ENCODE measurements around the gene RNPEPL1. TPM values are rescaled to one million over a fixed set of nuclear protein-coding genes. Genes with fewer than 3 reads are reported as not detected.

RNPEPL1 gene
- total RNA-seq, 1 donor from 2014 or later: 20.8 TPM

DNA sequence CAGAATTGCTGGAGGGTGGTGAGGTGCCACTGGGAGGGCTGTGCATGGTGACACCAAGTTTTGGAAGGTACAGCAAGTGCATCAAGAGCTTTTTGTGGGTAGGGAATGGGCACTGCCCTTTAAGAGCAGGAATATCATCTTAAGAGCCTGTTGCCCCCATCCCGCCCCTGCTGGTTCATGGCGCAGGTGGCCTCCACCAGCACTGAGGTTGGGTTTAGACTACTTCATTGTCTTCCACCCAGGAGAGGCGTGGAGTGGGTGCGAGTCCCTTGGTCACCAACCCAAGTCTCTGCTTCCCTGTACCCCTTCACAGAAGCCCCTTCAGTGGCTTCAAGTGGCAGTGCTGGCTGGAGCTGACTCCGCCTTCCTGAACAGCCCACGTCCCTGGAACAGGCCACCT lies 7.8 kb downstream of the RNPEPL1 start:
- DNase-seq (ENCODE audit: low read depth, low spot score): no peak

DNA sequence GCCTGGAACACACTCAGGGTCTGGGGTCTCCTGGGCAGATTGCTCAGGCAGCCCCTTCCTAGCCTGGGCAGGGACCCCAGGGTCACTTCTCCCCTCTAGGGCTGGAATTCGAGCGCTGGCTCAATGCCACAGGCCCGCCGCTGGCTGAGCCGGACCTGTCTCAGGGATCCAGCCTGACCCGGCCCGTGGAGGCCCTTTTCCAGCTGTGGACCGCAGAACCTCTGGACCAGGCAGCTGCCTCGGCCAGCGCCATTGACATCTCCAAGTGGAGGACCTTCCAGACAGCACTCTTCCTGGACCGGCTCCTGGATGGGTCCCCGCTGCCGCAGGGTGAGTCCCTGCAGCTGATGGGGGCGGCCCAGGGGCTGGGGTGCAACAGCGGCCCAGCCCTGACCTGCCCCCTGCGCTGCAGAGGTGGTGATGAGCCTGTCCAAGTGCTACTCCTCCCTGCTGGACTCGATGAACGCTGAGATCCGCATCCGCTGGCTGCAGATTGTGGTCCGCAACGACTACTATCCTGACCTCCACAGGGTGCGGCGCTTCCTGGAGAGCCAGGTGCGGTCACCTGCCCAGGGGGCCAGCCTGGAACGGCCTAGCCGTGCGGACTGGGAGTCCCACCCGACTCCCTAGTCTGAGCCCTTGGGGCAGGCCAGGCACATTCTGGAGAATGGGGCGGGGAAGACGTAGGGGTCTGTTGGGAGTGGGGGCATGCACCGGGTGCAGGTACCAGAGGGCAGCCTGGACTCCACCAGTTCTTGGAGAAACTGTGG lies 8.3 kb downstream of the RNPEPL1 start:
- no peak for DNase-seq (ENCODE audit: low read depth, low spot score)

DNA sequence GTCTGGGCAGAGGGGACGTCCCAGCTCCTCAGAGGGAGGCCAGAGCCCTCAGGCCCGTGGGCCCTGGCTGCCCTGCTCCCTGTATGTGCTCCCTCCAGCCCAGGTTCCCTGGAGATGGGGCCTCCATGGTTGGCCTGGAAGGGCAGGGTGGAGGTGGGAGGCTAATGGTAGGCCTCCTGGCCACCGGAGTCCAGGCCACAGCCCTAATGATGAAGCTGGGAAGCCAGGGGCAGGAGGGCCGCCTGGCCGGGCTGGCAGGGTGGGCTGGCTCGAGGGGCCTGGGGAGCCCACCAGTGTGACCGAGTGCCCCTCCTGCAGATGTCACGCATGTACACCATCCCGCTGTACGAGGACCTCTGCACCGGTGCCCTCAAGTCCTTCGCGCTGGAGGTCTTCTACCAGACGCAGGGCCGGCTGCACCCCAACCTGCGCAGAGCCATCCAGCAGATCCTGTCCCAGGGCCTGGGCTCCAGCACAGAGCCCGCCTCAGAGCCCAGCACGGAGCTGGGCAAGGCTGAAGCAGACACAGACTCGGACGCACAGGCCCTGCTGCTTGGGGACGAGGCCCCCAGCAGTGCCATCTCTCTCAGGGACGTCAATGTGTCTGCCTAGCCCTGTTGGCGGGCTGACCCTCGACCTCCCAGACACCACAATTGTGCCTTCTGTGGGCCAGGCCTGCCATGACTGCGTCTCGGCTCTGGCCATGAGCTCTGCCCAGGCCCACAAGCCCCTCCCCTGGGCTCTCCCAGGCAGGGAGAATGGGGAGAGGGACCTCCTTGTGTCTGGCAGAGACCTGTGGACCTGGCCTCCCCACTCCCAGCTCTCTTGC lies 9.2 kb downstream of the RNPEPL1 start:
- DNase-seq (ENCODE audit: low read depth, low spot score): no peak

DNA sequence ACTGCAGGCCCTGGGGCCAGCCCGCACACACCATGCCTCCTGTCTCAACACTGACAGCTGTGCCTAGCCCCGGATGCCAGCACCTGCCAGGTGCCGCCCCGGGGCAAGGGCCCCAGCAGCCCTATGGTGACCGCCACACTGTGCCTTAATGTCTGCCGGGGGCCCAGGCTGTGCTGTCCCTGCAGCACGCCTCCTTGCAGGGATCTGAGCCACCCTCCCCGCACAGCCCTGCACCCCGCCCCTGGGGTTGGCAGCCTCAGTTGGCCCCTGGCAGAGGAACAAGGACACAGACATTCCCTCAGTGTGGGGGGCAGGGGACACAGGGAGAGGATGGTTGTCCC lies 9.8 kb downstream of the RNPEPL1 start:
- DNase-seq (ENCODE audit: low read depth, low spot score): no peak

DNA sequence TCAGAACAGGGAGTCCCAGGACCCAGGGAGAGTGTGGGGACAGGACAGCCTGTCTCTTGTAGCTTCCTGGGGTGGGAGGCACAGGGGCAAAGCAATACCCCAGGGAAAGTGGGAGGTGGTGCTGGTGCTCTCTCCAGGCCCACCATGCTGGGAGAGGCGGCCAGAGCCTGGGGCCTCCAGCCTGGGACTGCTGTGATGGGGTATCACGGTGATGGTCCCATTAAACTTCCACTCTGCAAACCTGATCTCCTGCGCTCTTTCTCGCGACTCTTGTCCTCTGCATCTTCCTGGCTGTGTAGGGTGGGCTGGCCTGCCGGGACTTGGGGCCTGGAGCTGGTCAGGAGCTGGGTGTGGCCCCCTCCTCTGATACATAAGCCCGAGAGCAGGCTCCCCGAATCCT lies 10.2 kb downstream of the RNPEPL1 start:
- no peak for DNase-seq (ENCODE audit: low read depth, low spot score)

DNA sequence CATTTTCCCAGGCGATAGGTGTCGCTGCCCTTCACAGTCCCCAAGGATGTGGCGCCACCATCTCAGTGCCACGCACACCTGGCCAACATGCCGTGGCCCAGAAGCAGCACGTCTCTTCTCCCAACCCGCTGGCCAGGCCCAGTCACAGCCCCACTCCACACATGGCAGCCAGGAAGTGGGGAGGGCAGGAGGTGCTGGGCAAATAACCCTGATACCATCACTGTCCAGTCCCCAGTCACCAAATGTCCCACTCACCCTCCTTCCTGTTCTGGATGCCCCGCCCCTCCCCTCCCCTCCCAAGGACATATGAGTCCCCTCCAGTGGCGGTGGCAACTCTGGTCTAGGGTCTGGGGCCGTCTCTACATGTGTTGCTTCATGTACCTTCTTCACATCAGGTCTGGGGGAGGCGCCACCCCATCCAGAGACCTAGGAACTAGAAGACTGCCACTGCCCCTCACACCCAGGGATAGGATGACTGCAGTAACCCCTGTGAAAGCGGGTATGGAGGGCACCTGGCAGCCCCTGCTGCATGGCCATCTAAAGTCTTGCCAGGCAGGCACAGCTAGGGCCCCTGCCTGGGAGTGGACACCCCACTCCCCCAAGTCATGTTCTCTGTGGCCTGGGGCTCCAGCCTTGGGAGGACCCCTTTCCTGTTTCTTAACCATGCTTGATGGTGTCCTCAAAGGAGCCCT lies 10.9 kb downstream of the RNPEPL1 start:
- DNase-seq (ENCODE audit: low read depth, low spot score): no peak

DNA sequence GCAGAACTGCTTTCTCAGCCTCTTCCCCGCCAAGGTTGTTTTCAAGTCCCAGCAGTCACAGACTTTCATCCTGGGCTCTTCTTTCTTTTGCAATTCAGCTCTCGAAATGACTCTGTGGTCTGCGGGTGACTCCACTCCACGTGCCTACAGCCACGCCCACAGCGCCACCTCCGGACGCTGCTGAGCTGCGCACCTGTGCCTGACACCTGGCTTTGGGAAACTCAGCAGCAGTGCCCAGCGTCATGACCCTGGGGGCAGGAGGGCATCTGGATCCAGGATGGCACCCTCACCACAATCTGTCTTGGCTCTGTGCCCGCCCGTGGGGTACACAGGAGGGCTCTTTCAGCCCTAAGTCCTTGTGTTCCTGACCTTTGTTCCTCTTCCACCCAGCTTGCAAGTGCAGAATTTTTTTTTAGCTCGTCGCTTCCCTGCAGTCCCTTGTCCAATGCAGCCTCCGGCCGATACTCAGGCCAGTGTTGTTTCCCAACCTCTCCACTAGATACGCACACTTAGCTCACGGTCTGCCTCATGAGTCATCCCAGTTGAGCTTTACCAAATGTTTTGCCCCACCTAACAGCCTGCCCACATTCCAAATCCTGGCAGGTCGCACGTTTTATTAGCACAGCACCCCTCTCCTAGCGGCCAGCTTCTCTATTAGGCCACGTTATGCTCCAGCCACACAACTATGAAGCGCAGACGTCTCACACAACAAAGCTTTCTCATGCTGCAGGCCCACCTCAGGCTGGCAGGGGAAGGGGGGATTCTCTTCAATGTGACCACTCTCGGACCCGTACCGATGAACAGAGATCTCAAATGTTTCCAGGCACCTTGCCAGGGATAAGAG lies 11.7 kb downstream of the RNPEPL1 start:
- no peak for DNase-seq (ENCODE audit: low read depth, low spot score)

DNA sequence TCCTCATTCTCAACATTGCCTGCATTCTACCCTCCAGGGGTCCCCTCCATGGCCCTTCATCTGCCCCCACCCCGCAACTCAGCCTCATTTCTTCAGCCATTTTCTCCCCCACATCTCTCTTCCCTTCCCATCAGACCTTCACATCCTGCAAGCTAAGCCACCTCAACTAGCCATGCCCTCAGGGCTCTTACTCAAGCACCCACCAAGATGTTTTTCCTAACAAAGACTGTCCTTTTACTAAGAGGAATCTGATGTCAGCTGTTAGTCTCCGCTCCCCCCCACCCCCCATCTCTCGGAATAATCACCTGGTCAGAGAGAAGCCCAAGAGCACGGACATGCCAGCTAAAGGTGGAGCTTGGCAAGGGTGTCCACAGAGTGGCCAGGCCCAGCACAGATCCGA lies 13.5 kb downstream of the RNPEPL1 start:
- DNase-seq (ENCODE audit: low read depth, low spot score): no peak

DNA sequence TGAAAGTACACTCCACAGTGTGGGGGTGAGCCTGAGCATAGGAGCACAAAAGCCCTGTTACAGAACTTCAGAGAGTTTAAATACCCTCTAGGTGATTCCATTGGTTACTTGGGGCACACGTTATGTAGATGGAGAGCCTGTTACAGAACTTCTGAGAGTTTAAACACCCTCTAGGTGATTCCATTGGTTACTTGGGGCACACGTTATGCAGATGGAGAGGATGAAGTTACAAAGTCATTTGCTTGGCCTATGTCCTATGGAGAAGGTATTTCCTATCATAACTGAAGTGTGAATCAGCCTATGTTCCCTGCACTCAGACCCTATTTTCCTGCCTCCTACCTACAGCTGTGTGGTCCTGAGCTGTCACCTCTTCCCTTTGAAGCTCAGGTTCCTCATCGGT lies 14.5 kb downstream of the RNPEPL1 start:
- no peak for DNase-seq (ENCODE audit: low read depth, low spot score)

DNA sequence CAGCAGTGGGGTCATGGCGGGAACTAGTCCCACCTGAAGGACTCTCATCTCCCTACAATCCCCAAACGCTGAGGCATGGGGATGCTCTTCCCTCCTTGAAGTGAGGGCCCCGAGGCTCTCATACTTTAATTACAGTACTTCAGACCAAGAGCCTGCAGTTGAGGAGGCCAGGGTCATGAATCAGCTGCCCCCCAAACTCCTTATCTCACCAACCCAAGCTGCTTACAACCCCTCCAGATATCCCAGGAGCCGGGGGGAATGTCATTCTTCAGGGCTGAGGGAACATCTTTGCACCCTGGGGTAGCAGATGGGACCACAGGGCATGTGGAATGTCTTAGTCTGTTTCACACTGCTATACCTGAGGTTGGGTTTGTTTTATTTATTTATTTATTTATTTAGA lies 15.5 kb downstream of the RNPEPL1 start:
- DNase-seq (ENCODE audit: low read depth, low spot score): no peak

DNA sequence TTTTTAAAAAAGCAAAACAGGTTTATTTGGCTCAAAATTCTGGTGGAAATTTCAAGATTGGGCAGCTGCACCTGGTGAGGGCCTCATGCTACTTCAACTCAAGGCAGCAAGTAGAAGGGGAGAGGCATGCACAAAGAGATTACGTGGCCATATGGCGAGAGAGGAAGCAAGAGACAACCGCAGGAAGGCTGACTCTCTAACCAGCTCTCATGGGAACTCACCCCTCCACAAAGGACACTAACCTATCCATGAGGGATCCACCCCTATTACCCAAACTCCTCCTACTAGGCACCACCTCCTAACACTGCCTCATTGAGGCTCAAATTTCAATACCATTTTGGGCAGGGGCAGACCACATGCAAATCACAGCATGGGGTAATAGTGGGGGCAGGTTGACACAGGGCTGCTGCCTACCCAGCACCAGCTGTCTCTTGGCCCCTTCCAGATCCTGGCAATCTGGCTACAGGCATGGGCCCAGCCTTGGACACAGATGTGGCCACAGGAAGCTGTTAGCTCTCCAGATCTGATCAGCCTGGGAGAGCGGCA lies 16.3 kb downstream of the RNPEPL1 start:
- DNase-seq (ENCODE audit: low read depth, low spot score): no peak

DNA sequence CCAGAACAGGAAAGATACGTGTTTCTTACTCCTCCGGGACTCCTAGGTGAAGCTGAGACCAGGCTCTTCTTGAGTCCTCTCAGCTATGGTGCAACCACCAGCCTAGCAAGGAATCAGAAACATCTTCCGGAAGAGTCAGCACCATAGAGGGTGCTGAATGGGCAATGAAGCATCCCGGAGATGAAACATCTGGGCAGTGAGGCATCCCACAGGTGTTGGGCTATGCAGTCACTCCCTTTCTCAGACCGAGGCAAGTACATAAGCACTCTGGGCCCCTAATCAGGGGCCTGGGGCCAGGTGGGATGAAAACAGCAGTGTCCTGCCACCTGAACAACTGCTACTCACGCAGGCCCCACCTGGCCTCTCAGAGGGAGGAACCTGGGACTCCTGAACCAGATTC lies 16.8 kb downstream of the RNPEPL1 start:
- no peak for DNase-seq (ENCODE audit: low read depth, low spot score)

DNA sequence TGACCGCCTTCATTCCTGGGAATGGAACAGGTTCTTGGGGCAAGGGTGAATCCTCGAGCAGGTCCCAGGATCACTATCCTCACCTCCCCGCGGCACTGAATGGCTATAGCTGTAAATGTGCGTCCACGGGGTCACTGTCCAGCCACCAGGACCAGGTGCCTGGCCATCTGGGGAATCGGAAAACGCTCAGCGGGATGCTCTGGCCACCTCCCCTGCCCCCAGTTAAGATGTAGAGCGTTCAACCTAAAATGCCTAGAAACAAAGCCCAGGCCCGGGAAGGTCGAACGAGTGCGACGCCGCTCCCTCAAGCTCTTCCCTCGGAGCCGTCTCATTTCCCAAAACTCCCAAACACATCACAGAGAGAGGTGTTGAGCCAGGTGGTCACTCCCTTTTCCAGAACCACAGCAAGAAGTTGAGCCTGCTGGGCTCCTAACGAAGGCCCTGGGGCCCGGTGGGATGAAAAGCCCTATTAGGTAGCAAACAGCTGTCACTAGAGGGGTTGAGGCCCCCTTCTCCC lies 17.5 kb downstream of the RNPEPL1 start:
- DNase-seq (ENCODE audit: low read depth, low spot score): no peak

DNA sequence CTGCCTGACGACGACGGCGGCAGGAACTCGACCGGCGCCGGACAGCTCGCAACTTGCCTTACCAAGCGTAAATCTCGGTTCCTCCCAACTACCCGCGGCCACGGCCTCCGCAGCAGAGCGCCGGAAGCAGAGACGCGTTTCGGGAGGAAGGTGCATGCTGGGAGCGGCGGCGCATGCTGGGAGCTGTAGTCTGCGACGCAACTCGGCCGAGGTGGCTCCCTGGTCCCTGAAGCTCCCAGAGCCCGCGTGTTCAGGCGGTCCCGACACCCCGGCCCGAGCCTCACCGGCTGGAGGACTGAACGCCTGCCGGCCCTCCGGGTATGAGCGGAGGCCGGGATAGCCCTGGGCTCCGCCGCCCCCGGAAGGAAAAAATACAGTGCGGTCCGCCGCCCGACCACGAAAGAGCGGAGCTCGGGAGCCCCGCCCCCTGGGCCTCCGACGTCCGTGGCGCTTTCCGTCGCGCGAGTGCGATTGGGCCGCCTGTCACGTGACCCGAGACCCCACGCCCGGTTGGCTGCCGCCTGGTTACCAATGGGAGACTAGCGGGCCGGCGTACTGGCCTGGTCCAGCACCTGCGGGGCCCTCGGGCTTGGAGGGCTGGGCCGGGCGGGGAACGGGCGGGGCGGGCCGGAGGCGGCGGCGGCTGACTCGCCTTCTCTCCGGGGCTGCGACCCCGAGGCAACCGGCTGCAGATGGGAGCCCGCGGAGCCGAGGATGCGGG lies 18.1 kb downstream of the RNPEPL1 start, which contains the start of gene CAPN10:
CAPN10 (plus strand) TSS at position 537 of the 721 bp plus-strand sequence; CDS start at position 715, 178 bp downstream.
- DNase-seq (ENCODE audit: low read depth, low spot score): peak; percentile 81

DNA sequence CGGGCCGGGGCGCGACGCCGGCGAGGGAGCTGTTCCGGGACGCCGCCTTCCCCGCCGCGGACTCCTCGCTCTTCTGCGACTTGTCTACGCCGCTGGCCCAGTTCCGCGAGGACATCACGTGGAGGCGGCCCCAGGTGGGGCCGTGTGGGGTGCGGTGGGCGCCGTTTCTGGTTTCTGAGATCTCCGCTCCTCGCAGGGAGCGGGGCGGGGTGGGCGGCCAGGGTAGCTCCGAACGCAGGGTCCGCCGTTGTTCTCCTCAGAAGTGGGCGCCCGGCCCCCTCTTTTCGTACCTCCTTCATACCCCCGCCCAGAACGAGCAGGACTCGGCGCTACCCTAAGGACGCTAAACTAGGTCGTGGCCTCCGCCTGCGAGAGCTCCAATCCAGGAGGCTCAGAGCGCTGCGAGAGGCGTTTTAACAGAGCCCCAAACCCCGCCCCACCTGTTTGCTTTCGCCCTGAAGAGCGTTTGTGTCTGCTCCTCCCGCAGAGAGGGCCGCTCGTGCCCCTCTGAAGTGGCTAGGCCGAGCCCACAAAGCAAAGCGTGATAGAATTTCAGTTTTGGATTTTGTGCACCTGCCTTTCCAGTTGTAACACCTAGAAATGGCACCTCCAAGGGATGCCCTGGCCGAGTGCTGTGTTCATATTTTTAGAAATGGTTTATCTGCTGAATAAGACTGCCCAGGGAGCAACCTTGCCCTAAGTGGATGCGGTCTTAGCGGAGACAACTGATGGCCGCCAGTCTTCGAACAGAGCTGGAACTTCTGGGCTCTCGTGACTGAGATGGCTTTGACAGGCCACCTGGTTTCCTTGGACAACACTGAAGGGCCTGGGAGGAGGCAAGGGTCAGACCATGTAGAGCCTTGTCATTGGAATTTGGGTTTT lies 18.9 kb downstream of the RNPEPL1 start:
- no peak for DNase-seq (ENCODE audit: low read depth, low spot score)

DNA sequence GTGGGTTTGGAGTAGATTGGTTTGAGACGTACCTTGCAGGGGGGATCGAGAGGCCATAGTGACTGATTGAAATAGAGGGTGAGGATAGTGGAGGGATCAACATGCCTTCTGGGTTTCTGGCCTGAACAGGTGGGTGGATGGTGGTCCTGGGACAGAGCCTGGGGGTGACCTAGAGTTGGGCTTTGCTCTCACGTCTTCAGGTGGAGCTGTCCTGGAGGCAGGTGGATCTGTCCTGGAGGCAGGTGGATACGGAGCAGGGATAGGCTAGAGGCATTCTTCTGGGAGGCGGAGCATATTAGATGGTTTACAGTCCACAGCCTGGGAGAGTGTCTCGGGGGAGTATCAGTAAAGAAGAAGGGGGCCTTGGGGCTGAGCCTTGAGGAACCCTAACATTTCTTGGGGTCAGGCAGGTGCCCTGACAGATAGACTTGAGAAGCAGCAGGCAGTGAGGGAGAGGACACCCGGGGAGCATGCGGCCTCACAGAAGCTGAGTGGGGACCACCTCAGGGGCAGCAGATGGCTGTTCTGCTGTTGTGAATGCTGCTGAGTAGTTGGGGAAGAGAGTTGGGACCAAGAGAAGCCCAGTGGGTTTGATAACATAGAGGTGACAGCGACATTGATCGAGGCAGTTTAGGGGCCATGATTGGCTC lies 19.8 kb downstream of the RNPEPL1 start:
- no peak for DNase-seq (ENCODE audit: low read depth, low spot score)

DNA sequence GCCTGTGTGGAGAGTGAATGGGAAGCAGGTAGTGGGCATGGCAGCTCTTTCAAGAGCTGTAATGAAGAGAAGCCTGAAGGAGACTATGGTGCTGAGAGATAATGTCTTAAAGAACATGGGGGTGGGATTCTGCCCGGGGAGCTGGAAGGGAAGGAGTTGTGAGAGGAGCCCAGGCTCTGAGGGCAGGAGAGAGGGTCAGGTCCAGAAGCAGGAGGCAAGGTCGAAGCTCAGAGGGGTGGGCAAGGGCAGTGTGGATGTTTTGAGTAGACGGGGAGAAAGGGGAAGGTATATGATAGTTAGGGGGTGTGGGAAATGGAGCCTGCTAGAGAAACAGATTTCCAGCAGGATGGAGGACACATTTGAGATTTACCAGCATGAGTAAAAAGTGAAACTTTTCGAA lies 20.4 kb downstream of the RNPEPL1 start:
- no peak for DNase-seq (ENCODE audit: low read depth, low spot score)

DNA sequence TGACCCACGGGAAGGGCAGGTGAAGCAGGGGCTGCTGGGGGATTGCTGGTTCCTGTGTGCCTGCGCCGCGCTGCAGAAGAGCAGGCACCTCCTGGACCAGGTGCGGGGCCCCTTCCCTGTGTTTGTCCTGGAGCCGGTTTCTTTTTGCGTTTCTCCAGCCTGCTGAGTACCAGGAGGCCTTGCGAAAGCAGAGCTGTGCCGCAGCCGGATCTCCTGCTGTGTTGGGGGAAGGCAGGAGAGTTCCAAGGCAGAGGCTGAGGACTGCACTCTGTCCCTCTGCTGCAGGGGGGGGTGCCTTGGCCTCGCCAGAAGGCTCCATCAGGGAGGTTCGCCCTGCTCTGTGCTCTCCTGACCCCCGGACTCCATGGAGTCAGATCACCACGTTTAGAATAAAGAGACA lies 21.1 kb downstream of the RNPEPL1 start:
- DNase-seq (ENCODE audit: low read depth, low spot score): no peak
